ENCODE results near the gene PLAC9.

Gene PLAC9

GRCh38 chr10:80187465-80188409, 55.2 kb downstream of the PLAC9 start:
- H3K4me3 ChIP-seq (replicated peaks in 1 of 2; ENCODE audit: low read depth in 2 of 2, low read length in 2 of 2) = no peak overlapping the region
- no peak for TF ChIP-seq CTCF (IDR thresholded peaks at IDR 0.05; ENCODE audit: low read depth, low read length)
- no peak for DNase-seq (ENCODE audit: low read depth in 2 of 2)

- TF ChIP-seq CTCF (IDR thresholded peaks at IDR 0.05; ENCODE audit: low read depth, low read length) = no peak
- no peak overlapping the region for H3K4me3 ChIP-seq (replicated peaks in 1 of 2; ENCODE audit: low read depth in 2 of 2, low read length in 2 of 2)
- DNase-seq (ENCODE audit: low read depth in 2 of 2) = no peak
These were observed 56.2 kb downstream of the PLAC9 start for GRCh38 chr10:80188713-80189112.

- no peak for DNase-seq (ENCODE audit: low read depth in 2 of 2)
- H3K4me3 ChIP-seq (replicated peaks in 1 of 2; ENCODE audit: low read depth in 2 of 2, low read length in 2 of 2) = no peak overlapping the region
- no peak for TF ChIP-seq CTCF (IDR thresholded peaks at IDR 0.05; ENCODE audit: low read depth, low read length)
These were observed 59.2 kb downstream of the PLAC9 start for GRCh38 chr10:80191589-80192270.

GRCh38 chr10:80192553-80192952, 60.0 kb downstream of the PLAC9 start:
- no peak for DNase-seq (ENCODE audit: low read depth in 2 of 2)
- no peak overlapping the region for H3K4me3 ChIP-seq (replicated peaks in 1 of 2; ENCODE audit: low read depth in 2 of 2, low read length in 2 of 2)
- TF ChIP-seq CTCF (IDR thresholded peaks at IDR 0.05; ENCODE audit: low read depth, low read length) = no peak

- H3K4me3 ChIP-seq (replicated peaks in 1 of 2; ENCODE audit: low read depth in 2 of 2, low read length in 2 of 2) = no peak overlapping the region
- no peak for DNase-seq (ENCODE audit: low read depth in 2 of 2)
- no peak for TF ChIP-seq CTCF (IDR thresholded peaks at IDR 0.05; ENCODE audit: low read depth, low read length)
These were observed 62.0 kb downstream of the PLAC9 start for GRCh38 chr10:80194373-80195045.
